ENCODE data around the gene C2CD4B.

The C2CD4B gene

DNA sequence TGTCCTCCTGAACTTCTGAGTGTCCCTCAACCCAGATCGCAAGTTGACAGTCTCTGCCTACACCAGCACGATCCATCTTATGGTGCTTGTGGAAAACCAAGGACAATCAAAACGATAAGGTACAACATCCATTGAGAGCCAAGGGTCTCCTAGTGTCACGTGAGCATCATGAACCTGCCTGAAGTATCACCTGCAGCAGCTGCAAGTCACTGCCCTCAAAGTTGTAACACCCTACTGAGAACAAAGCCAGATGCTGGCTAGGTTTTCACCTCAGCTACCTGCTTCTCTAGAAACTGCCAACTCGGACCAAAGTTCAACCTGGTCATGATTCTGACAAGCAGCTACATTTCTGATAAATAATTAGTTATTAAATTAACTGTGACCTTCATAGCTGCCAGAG, 17.5 kb downstream of the C2CD4B start:
- no peak for DNase-seq

GRCh38 chr15:62147149-62147548, 17.9 kb downstream of the C2CD4B start:
- DNase-seq, result no peak

- DNase-seq, result no peak
These were observed 19.9 kb downstream of the C2CD4B start for GRCh38 chr15:62145015-62145735.

DNA sequence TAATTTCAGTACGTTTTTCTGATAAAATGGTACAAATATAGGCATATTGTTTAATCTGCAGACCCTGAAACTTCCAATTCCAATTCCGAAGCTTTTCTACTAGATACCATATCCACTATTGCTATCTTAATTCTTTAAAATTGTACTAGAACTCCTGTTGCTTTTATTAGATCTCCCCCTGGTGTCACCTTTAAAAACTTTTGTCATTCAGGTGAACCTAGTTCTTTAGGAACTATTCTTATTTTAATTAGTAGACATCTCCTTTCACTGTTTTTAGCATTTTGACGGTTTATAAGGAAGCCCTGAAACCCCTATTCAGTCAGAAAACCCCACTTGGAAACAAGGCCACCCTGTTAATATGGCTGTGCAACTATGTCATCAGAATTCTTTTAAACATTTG, 22.3 kb downstream of the C2CD4B start:
- DNase-seq, result peak in 1 of 2 donors; percentile 21

DNA sequence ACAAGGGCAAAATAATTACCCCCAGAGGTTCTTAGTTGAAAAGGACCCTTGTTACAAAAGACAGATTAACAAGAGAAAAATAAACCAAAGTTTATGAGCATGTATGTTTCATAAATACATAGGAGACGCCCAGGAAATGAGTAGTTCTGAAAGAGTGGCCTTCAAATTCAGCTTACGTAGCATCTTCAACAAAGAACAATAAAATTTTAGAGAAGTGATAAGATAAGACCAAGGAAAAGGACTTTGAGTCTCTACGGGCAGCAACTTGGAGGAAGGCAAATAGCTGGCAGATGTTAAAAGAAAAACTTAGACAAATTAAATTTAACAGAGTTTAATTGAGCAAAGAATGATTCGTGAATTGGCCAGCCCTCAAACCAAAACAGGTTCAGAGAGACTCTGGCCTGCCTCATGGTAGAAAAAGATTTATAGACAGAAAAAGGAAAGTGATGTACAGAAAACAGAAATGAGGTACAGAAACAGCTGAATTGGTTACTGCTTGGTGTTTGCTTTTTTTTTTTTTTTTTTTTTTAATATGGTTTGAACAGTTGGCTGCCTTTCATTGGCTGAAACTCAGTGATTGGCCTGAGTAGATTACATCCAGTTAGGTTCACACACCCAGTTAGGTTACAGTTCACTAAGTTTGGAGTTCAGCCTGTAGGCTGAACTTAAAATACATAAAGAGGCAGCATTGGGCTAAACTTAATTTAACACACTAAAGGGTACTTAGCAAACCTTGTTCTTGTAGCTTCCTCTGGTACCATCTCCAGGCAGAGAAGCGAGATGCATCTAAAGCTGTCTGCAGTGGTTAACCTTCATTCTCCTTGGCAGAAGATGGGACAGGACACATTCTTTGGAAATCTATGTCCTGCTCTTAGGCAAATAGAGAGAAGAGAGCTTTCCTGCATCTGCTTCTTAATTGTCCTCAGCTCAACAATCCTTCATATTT, 23.2 kb downstream of the C2CD4B start:
- DNase-seq, result no peak

- DNase-seq, result no peak
These were observed 23.9 kb downstream of the C2CD4B start for GRCh38 chr15:62141200-62141599.

DNA sequence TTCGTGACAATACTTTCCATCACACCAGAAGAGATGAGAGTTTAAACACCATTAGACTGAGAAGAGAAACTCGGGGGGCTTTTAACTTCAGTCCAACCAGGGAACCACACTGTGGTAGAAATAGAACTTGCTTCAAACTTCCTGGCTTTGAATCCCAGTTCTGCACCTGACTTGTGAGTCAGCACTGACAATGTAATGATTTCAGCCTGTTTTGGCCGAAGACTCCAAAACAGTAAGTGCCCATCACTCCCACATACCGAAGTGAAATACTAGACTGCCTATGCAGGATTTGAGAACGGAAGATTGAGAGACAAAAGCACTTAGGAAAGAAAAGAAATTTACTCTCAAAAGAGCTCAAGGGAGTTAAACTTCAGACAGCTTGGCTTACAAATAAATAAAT, 27.0 kb downstream of the C2CD4B start:
- no peak for DNase-seq

- no peak for DNase-seq
These were observed 27.9 kb downstream of the C2CD4B start for GRCh38 chr15:62136911-62137865.

- DNase-seq, result no peak
These were observed 29.5 kb downstream of the C2CD4B start for GRCh38 chr15:62135532-62136134.

GRCh38 chr15:62133141-62133540, 31.9 kb downstream of the C2CD4B start:
- DNase-seq, result no peak

DNA sequence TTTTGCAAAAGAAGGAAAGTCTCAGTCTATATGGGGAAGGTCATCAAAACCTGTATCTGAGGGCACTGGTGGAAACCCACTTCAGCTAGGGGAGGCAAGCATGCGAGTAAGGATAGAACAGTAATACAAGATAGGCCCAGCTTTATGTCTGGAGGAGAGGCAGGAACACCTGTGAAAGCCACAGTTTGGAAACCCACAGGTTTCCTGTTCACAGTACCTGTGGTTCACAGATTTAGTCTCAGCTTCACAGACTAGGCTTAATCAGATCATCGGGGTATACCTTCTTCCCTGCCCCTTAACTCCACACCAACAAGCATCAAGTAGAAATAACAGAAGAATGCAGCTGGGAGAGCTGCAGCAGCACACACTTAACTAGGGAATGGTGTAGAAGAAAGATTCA, 36.2 kb downstream of the C2CD4B start:
- peak in 1 of 2 donors; percentile 31 for DNase-seq

DNA sequence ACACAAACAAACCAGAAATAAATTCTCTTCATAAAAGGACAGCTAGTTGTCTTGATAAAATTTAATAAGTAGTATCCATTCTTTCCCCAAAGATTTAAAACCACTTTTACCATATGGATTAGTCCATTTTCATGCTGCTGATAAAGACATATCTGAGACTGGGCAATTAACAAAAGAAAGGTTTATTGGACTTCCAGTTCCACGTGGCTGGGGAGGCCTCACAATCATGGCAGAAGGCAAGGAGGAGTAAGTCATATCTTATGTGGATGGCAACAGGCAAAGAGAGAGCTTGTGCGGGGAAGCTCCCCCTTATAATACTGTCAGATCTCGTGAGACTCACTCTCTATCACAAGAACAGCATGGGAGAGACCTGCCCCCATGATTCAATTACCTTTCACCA, 38.7 kb downstream of the C2CD4B start:
- DNase-seq, result no peak

- DNase-seq, result no peak
These were observed 39.3 kb downstream of the C2CD4B start for GRCh38 chr15:62125773-62126172.

- DNase-seq, result peak in 1 of 2 donors; percentile 20
These were observed 40.1 kb downstream of the C2CD4B start for GRCh38 chr15:62124973-62125303.

- DNase-seq, result peak in 1 of 2 donors; percentile 36
These were observed 40.7 kb downstream of the C2CD4B start for GRCh38 chr15:62124176-62124972.

DNA sequence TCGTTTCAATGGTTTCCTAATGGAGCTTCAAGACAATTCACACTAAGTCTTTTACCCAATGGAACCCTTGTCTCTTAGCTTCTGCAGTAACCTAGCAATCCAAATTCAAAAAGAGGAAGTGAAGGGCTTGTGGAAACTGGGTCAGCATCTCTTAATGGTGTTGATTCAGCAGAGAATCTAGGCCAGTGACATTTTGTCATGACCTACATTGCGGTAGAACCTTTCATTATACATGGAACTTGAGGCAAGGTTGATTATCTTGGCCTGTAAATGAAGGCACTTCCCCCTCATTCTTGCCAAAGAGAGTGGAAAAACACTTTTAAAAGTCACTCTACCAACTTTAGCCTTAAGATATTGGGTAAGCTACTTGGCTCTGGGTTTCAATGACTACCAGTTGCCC, 42.8 kb downstream of the C2CD4B start:
- DNase-seq, result peak in 1 of 2 donors; percentile 63

GRCh38 chr15:62121273-62122015, 43.6 kb downstream of the C2CD4B start:
- peak; percentile 21 to 33 for DNase-seq

DNA sequence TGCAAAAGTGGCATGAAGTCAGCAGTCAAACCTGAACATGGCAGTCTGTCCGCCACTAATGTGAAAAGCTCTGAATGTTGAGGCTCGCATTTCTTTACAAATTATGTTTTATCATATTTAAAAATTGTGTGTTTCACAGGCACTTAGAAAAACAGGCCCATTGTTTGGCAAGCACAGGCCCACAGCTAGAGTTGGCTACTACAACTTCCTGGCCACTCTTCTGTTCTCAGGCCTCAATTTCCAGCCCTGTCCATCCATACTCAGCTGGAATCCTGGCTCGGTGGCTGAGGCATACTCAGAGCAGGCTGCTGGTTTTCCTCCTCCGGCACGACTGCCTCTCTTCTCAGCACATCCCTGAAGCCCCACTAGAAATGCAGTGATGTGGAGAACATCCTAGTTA, 44.3 kb downstream of the C2CD4B start:
- no peak for DNase-seq

DNA sequence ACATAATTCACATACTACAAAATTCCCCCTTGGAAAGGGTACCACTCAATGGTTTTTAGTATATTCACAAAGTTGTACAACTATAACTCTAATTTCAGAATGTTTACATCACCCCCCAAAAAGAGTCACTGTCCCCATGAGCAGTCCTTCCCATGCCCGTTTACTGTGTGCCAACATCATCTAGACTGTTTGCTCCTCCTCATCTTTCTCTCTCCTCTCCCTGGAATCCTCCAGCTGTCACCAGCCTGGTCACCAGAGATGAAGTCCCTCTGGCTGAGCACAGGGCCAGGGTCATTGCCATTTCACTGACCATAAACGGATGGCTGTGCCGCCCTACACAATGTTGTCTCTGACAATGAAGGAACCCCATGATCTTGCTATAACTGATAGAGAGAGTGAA, 45.2 kb downstream of the C2CD4B start:
- no peak for DNase-seq

DNA sequence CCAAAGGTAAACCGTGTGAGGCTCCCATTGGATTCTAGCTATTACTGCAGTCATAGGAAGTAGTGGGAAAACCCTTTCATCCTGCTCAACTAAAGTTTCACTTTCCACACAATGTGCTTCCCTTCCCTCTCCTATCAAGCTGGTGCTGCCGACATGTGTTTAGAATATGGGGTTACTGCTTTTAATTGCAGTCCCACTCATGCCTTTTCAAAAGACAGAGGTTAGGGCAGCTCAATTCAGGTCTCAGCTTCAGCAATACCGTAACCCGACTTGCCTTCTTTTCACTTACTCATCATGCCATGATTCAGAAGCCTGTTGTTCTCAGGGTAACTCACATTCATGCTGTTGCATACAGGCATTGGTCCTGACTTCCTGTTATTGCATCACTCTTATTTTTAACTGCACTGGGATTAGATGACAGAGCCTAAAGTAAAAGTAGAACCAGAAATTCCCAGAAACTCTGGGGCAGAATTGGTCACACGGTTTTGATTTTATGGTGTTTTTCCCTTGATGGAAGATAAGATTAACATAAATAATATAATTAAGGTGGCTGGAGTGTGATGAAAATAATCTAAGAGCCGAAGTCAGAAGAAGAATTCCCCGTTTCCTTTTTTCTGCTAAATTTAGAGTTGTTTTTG, 45.7 kb downstream of the C2CD4B start:
- DNase-seq, result peak; percentile 21 to 57

Data from CD4-positive, alpha-beta T cell treated with Interleukin-4 for 1 hour (primary cell).